Retina (tissue), 1 donor: ENCODE data around the gene CFLAR.

Experiments
- DNase-seq: peaks from one replicate; pipeline ENCODE4 v3.0.0-alpha.2; 2016

CFLAR gene

GRCh38 chr2:201219328-201220096 is 103.5 kb downstream of the CFLAR start:
- DNase-seq, result no peak

GRCh38 chr2:201220102-201220570 is 104.2 kb downstream of the CFLAR start:
- no peak for DNase-seq

GRCh38 chr2:201223089-201224073 is 107.4 kb downstream of the CFLAR start:
- no peak for DNase-seq
